ENCODE results near the gene GREB1L.

Gene GREB1L

DNA sequence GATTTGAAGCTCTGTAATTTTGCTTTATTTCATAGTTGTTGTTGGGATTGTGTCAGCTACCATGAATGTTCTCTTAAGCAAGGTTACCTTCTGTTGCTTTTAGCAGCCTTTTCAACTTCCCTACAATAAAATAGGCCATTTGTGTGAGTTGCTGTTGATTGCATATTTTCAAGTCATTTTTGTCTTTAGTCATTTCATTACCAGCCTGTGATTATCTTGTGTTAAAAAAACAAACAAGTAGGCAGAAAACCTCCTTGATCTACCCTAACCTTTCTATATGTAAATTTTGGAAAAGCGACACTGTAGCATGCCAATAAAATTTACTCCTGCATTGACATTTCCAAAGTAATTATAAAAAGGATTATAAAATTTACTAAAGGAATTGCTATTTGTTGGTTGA is 19.3 kb downstream of the GREB1L start:
- no peak overlapping the region for H3K4me3 ChIP-seq (ENCODE audit: low read depth, low read length)
- no peak for DNase-seq (ENCODE audit: low read depth)
- TF ChIP-seq, protein P1, sequence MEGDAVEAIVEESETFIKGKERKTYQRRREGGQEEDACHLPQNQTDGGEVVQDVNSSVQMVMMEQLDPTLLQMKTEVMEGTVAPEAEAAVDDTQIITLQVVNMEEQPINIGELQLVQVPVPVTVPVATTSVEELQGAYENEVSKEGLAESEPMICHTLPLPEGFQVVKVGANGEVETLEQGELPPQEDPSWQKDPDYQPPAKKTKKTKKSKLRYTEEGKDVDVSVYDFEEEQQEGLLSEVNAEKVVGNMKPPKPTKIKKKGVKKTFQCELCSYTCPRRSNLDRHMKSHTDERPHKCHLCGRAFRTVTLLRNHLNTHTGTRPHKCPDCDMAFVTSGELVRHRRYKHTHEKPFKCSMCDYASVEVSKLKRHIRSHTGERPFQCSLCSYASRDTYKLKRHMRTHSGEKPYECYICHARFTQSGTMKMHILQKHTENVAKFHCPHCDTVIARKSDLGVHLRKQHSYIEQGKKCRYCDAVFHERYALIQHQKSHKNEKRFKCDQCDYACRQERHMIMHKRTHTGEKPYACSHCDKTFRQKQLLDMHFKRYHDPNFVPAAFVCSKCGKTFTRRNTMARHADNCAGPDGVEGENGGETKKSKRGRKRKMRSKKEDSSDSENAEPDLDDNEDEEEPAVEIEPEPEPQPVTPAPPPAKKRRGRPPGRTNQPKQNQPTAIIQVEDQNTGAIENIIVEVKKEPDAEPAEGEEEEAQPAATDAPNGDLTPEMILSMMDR (IDR thresholded peaks at IDR 0.05; ENCODE audit: insufficient read depth, low read depth, low read length, missing control alignments) = no peak

DNA sequence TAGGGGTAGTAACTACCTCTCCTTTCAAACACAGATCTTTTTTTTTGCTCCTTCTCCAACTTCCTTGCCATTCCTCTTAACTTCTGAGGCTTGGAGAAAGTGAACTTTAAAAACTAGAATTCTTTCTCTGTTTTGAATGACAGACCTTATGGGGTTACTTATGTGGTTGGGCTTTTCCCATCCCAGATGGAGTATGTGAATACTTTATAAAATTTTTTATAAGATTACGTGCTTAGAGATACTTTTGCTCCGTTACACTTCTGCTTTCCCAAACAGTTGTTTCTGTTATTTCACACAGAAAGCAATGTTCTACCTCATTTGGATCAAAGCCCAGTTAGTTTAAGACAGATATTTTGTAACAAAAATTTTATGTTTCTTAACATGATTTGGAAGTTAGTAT is 20.2 kb downstream of the GREB1L start:
- no peak for DNase-seq (ENCODE audit: low read depth)
- no peak overlapping the region for H3K4me3 ChIP-seq (ENCODE audit: low read depth, low read length)
- TF ChIP-seq, protein P1 (IDR thresholded peaks at IDR 0.05; ENCODE audit: insufficient read depth, low read depth, low read length, missing control alignments) = no peak

DNA sequence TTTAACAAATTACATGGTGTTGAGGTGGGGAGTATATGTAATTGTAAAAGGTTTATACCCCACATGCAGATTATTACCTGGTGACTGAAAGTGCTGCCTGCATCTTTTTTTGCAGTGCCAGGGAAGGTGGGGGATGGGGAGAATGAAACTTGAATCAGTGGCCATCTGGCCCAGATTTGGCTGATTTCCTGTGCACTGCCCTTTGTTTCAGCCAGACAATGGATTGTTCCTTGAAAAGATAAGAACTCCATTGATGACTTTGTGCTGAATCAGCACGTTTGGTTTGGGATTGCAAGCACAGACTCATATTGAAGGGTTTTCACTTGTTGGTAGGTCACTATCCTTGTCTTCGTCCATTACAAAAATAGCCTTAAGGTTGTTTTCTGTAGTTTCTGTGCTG is 20.9 kb downstream of the GREB1L start:
- no peak overlapping the region for H3K4me3 ChIP-seq (ENCODE audit: low read depth, low read length)
- TF ChIP-seq, protein P1 (IDR thresholded peaks at IDR 0.05; ENCODE audit: insufficient read depth, low read depth, low read length, missing control alignments) = no peak
- DNase-seq (ENCODE audit: low read depth) = no peak

DNA sequence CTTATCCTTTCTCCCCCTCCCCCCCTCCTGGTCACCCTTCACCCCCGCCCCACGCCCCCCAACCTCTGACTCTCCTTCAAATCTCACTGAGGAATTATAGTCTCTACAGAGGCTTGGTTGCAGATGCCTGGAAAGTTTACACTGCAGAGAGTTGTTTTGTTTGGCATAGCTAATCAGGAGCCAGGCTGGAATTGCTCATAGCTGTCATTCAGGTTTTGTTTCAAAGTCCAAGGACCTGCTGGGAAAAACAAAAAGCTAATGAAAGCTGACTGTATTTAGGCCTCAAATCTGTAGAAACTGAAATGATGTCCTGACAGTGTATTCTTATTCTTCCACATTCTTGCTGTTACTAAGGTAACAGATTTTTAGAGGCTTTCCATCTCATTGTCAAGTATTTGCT is 22.6 kb downstream of the GREB1L start:
- TF ChIP-seq, protein P1 (IDR thresholded peaks at IDR 0.05; ENCODE audit: insufficient read depth, low read depth, low read length, missing control alignments) = no peak
- no peak for DNase-seq (ENCODE audit: low read depth)
- H3K4me3 ChIP-seq (ENCODE audit: low read depth, low read length) = no peak overlapping the region

DNA sequence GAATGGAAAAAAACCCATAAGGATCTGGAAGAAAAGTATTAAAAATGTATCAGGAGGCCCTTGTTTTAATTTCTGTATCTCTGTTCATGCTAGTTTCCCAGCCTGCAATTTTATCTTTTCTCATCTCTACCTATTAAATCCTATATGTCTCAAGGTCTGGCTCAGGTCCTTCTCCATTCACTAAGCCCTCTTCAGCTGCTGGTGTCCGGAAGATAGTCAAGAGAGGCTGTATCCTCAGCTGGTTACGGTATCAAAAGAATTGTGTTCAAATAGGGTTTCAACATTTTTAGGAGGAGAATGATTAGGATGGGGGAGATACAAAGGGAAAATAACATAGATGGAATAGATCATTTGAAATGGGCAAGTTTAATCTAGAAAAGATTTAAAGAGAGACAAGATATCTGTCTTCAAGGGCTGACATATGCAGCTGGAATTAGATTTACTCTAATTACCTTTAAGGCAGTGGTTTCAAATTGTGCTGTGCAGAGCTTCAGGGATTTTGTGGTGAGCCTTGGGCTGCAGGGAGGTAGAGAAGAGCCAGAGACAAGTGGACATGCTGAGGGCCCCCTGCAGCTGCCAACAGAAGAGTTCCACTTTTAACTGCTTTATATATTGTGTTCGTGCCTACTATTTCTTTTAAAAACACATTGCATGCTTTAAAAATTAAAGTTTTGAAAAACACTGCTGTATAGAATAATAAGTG is 24.1 kb downstream of the GREB1L start:
- no peak for DNase-seq (ENCODE audit: low read depth)
- H3K4me3 ChIP-seq (ENCODE audit: low read depth, low read length) = no peak overlapping the region
- TF ChIP-seq, protein P1 (IDR thresholded peaks at IDR 0.05; ENCODE audit: insufficient read depth, low read depth, low read length, missing control alignments) = no peak

DNA sequence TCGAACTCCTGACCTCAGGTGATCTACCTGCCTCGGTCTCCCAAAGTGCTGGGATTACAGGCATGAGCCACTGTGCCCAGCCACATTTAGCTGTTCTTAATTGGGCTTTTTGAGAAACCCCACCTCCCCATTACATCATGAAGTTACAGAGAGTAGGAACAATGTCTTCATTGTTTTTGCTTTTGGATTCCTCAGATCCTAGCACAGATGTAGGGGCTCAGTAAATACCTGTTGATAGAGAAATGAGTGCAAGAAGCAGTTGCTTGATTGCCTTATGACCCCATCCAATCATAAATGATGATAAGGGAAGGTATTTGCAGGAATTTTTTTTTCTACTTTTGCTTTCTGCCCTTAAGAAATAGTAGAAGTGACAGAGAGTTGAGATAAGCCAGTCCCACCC is 25.4 kb downstream of the GREB1L start:
- TF ChIP-seq, protein P1 (IDR thresholded peaks at IDR 0.05; ENCODE audit: insufficient read depth, low read depth, low read length, missing control alignments) = no peak
- H3K4me3 ChIP-seq (ENCODE audit: low read depth, low read length) = no peak overlapping the region
- DNase-seq (ENCODE audit: low read depth) = no peak

DNA sequence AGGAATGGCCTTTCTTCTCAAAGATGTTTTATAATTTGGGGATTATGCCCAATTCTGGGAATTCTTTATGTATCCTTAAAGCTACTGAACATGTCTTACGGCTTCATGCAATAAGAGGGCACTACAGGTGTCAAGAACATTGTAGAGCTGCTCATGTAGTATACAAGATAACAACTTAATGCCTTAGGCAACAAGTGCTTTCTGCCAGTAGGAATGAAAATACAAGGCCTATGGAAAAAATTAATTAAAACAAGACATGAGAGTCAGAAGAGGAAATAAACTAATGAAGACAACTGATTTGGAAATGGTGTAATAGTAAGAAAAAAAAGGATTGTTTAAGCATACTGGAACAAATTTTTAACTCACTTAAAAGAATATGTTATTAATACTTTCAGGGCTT is 27.3 kb downstream of the GREB1L start:
- TF ChIP-seq, protein P1 (IDR thresholded peaks at IDR 0.05; ENCODE audit: insufficient read depth, low read depth, low read length, missing control alignments) = no peak
- no peak for DNase-seq (ENCODE audit: low read depth)
- H3K4me3 ChIP-seq (ENCODE audit: low read depth, low read length) = no peak overlapping the region
